IPS-15b (cell line): ENCODE measurements around the gene PRDM5.

ENCODE experiments used
- H3K27me3 ChIP-seq: one replicate; pipeline ENCODE4 v1.6.1; 2013; ENCODE audit warnings: low read length; ENCODE audit not compliant: control insufficient read depth, insufficient read depth
- H3K36me3 ChIP-seq: one replicate; pipeline ENCODE4 v1.6.1; 2013; ENCODE audit warnings: low read length; ENCODE audit not compliant: control insufficient read depth, insufficient read depth
- H3K4me1 ChIP-seq: one replicate; pipeline ENCODE4 v1.6.1; 2013; ENCODE audit warnings: mild to moderate bottlenecking, low read length; ENCODE audit not compliant: control insufficient read depth, insufficient read depth
- H3K4me3 ChIP-seq: one replicate; pipeline ENCODE4 v1.5.1; 2013; ENCODE audit warnings: low read depth, low read length
- H3K9ac ChIP-seq: one replicate; pipeline ENCODE4 v1.6.1; 2013; ENCODE audit warnings: low read depth, mild to moderate bottlenecking, low read length
- H3K9me3 ChIP-seq: one replicate; pipeline ENCODE4 v1.6.1; 2013; ENCODE audit warnings: mild to moderate bottlenecking, low read length; ENCODE audit not compliant: control insufficient read depth, insufficient read depth

The PRDM5 gene

DNA sequence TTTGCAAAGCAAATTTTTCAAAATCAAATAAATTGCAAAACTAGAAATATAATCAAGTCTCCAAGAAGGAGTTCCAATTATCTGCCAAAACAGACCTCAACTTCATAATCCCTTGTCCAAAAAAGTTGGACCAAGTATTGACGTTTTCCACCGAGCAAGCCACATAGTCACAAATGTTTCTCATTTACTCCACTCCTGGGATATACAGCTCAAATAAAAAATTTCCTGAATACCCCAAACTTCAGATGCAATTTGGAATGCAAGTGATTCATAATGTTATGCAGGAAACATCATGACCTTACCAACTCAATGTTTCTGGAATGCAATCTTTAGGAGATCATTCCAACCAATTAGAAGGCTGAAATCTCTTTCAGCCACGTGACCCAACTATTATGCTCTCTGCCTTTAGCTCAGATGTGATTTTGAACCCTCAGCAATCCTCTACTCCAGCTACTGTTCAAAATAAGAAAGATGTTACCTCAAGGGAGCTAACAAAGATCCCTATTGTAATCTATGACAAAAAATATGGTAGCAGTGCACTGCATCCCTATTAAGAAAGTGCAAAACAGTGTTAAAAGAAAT is 72.4 kb downstream of the PRDM5 start:
- no peaks in the 10 kb centered on the region for H3K4me1 ChIP-seq
- H3K9me3 ChIP-seq, result no peaks in the 10 kb centered on the region
- no peak overlapping the region for H3K9ac ChIP-seq
- no peaks in the 10 kb centered on the region for H3K27me3 ChIP-seq
- no peaks in the 10 kb centered on the region for H3K36me3 ChIP-seq
- no peak overlapping the region for H3K4me3 ChIP-seq

GRCh38 chr4:120847019-120847582 is 75.4 kb downstream of the PRDM5 start:
- no peaks in the 10 kb centered on the region for H3K27me3 ChIP-seq
- no peaks in the 10 kb centered on the region for H3K9me3 ChIP-seq
- H3K9ac ChIP-seq, result no peak overlapping the region
- no peaks in the 10 kb centered on the region for H3K36me3 ChIP-seq
- no peak overlapping the region for H3K4me3 ChIP-seq
- H3K4me1 ChIP-seq, result no peaks in the 10 kb centered on the region

- no peak overlapping the region for H3K9ac ChIP-seq
- H3K9me3 ChIP-seq, result no peaks in the 10 kb centered on the region
- no peaks in the 10 kb centered on the region for H3K27me3 ChIP-seq
- no peaks in the 10 kb centered on the region for H3K36me3 ChIP-seq
- no peak overlapping the region for H3K4me3 ChIP-seq
- no peaks in the 10 kb centered on the region for H3K4me1 ChIP-seq
Observed at GRCh38 chr4:120844528-120844921, 78.0 kb downstream of the PRDM5 start.

DNA sequence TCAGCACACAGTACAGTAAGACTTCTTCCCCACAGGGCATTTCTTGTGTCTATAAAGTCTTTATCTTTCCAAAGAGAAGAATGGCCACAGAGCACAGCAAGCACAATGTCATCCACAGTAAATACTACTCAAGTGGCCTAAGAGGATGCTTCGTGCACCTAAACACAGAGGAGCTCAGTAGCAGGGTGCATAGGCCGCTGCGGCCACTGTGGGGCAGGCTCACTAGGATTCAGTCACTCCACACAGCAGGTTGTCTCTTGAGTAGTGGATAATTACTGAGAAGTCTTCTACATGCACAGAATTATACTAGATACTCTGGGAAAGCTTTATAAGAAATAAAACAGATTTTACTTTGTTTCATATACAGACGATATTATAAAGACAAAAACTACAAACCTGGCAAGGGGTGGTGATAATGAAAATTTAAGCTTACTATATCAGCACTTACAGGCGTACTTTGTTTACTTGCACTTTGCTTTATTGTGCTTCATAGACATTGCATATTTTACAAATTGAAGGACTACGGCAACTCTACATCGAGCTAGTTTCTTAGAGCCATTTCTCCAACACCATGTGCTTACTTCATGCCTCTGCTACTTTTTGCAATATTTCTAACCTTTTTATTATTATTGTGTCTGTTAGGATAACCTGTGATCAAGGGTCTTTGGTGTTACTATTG is 78.5 kb downstream of the PRDM5 start:
- H3K27me3 ChIP-seq, result no peaks in the 10 kb centered on the region
- no peaks in the 10 kb centered on the region for H3K4me1 ChIP-seq
- H3K9me3 ChIP-seq, result no peaks in the 10 kb centered on the region
- H3K9ac ChIP-seq, result no peak overlapping the region
- no peak overlapping the region for H3K4me3 ChIP-seq
- H3K36me3 ChIP-seq, result no peaks in the 10 kb centered on the region

DNA sequence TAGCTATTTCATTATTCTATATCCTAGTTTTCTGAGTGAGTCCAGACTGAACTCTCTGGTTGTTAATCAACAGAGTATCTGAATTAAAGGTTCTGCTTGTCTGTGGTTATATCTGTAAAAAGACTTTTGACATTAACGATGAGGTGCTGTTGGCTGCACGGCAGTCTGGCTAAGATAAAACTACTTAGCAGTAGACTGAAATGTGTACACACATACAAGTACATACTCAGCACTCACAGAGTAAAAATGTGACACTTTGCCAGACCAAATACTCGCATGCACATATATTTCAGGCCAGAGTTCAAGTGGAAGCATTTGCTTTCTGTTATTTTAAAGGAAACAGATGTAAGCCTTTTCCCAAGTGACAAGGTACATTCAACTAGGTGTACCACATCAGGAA is 80.5 kb downstream of the PRDM5 start:
- H3K4me1 ChIP-seq, result no peaks in the 10 kb centered on the region
- H3K27me3 ChIP-seq, result no peaks in the 10 kb centered on the region
- H3K4me3 ChIP-seq, result no peak overlapping the region
- H3K9me3 ChIP-seq, result no peaks in the 10 kb centered on the region
- no peaks in the 10 kb centered on the region for H3K36me3 ChIP-seq
- H3K9ac ChIP-seq, result no peak overlapping the region

GRCh38 chr4:120841580-120841979 is 80.9 kb downstream of the PRDM5 start:
- H3K27me3 ChIP-seq, result no peaks in the 10 kb centered on the region
- H3K36me3 ChIP-seq, result no peaks in the 10 kb centered on the region
- H3K9ac ChIP-seq, result no peak overlapping the region
- H3K4me1 ChIP-seq, result no peaks in the 10 kb centered on the region
- no peaks in the 10 kb centered on the region for H3K9me3 ChIP-seq
- H3K4me3 ChIP-seq, result no peak overlapping the region

DNA sequence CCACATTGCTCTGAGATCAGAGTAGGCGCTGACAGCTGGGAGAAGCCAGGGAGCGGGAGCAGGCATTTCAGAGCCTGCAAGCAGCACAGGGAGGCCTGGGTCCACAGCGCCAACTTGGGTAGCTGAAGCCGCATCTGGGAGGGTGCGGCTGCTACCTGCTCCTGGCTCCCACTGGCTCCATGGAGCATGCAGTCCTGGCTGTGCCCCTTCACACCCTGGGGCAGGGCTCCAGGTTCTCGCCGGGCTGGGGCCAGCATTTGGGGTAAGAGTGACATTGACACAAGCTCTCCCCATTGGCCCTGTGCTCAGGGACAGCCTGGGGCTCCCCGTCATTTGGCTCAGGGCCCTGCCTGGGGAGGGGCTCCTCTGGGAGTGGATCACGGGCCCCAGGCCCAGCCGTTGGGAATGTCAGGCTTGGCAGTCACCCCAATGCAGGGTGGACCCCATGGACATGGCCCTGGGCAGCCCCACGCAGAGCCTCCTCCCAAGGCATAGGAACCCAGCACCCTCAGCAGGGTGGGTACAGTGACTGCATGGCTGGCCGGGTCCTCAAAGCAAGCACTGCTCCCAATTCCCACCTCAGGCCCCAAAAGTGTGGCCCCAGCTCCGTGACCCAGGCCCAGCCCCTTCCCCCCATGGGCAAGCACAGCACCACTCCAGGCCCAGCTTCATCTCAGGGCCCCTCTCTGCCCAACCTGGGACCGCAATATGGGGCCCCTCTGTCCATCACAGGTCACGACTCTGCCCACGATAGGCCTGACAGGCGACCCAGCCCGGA is 82.4 kb downstream of the PRDM5 start:
- Histone ChIP-seq H3K9ac (no peak overlapping the region), H3K36me3 (no peaks in the 10 kb centered on the region), H3K4me3 (no peak overlapping the region), H3K4me1 (no peaks in the 10 kb centered on the region), H3K27me3 (no peaks in the 10 kb centered on the region), H3K9me3 (no peaks in the 10 kb centered on the region)

- Histone ChIP-seq H3K36me3 (no peaks in the 10 kb centered on the region), H3K9me3 (no peaks in the 10 kb centered on the region), H3K4me1 (no peaks in the 10 kb centered on the region), H3K9ac (no peak overlapping the region), H3K4me3 (no peak overlapping the region), H3K27me3 (no peaks in the 10 kb centered on the region)
Observed at GRCh38 chr4:120839334-120839973, 83.1 kb downstream of the PRDM5 start.

- Histone ChIP-seq H3K27me3 (no peaks in the 10 kb centered on the region), H3K9ac (no peak overlapping the region), H3K36me3 (no peaks in the 10 kb centered on the region), H3K4me1 (no peaks in the 10 kb centered on the region), H3K4me3 (no peak overlapping the region), H3K9me3 (no peaks in the 10 kb centered on the region)
Observed at GRCh38 chr4:120838784-120839183, 83.7 kb downstream of the PRDM5 start.

- no peaks in the 10 kb centered on the region for H3K9me3 ChIP-seq
- no peak overlapping the region for H3K4me3 ChIP-seq
- H3K36me3 ChIP-seq, result no peaks in the 10 kb centered on the region
- H3K9ac ChIP-seq, result no peak overlapping the region
- H3K4me1 ChIP-seq, result no peaks in the 10 kb centered on the region
- no peaks in the 10 kb centered on the region for H3K27me3 ChIP-seq
Observed at GRCh38 chr4:120837656-120838055, 84.9 kb downstream of the PRDM5 start.

GRCh38 chr4:120835342-120835741 is 87.2 kb downstream of the PRDM5 start:
- no peaks in the 10 kb centered on the region for H3K36me3 ChIP-seq

More at GRCh38 chr4:120835342-120835741, 87.2 kb downstream of the PRDM5 start:
- H3K4me3 ChIP-seq, result no peak overlapping the region
- H3K9ac ChIP-seq, result no peak overlapping the region
- H3K9me3 ChIP-seq, result no peaks in the 10 kb centered on the region
- no peaks in the 10 kb centered on the region for H3K27me3 ChIP-seq
- no peaks in the 10 kb centered on the region for H3K4me1 ChIP-seq
